GM21390 (cell line): Measurements from ENCODE around the gene ENO4.

Experiments used
- ATAC-seq: cut with Tn5 transposase; IDR thresholded peaks from one replicate; pipeline ENCODE4 v1.9.1; 2021; ENCODE audit not compliant: unreplicated experiment

The ENO4 gene

DNA sequence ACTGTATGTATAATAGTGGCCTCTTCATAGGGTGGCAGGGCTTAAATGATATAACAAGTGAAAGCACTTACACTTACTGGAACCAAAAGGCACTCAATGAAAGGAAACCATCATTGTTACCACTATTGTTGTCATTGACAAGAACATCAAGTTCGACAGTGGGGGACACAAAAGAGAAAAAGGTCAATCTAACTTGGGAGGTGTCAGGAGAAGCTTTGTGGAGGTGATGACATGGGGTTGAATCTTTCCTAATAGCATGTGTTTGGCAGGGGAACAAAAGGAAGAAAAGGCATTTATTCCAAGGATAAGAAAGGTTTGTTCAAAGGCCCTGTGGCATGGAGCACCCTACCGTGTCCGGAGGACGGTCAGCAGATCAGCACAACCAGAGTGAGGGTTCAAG lies 18.2 kb upstream of the ENO4 start:
- no peak for ATAC-seq

DNA sequence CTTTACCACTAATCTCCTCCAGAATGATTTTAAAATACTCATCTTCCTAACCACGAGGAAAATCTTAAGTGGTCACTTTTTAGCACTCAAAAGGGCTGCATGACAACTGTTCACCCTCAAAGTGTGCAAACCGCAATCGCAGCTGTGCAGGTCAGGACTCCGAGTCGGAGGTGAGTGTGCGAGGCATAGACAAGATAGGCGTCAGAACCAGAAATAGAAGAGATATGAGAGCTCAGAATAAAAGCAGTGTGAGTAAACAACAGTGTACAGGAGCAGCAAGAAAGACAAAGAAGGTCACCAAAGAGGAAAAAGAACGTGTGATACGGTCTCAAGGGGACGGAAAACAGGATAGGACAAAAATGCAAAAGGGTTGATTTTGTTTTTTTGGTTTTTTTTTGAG lies 17.5 kb upstream of the ENO4 start:
- no peak for ATAC-seq

DNA sequence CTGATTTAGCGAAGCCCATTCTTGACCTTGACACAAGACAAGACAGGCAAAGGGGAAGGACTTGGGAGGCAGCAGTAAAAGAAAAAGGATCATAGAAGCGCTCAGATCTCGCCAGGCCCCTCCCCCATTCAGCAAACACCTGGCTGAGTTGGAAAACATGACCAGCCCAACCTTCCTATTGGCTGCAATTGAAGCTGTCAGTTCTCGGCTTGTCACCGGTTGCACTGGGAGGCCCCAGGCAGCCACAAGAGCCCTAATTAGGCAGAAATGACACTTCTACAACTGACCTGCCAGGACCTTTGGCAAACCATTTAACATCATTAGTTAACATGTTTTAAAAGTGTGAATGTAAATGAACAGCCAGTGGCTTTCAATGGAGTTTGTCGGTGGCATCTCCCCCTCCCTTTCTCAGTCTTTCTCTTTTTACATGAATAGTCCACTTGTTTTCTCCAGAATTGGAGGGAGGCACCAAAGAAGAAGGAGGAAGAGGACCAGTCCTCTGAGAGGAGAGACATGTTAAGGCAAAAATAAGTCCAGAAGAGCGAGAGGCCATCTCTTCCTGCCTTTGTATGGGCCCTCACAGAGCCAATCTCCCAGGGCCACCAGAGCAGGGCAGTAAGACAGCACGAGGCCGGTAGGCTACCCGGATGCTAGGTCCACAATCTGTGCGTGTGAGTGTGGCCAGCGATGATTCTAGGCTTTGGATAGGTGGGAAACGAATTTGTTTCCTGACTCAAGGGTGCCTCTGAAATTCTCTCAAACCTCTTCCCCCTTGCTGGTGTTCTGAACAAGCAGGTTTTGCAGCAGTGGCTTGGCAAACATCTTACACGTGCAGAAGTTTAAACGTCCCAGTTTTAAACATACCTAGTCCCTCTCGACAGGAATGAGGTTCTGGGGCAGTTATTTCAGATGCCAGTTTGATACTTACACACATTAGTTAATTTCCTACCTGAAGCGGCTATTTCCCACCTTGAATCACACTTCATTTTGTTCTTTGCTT lies 15.0 kb upstream of the ENO4 start:
- ATAC-seq = no peak

DNA sequence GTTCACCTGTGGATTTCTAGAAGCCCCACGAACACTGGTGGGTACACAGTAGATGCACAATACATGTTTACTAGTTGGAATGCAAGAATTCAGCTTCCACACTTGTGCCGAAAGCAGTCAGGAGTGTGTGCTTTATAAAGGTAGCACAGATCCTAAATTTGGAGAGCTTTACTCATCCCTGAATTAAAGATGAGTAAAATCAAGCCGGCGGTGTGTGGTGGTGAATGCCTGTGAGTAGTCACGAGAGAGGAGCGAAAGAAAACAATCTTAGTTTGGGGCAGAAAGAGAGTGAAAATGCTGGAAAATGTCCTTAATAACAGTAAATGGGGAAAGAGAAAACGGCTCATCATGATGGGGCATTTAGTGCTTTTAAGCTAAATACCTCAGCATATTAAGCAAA lies 13.6 kb upstream of the ENO4 start:
- no peak for ATAC-seq

DNA sequence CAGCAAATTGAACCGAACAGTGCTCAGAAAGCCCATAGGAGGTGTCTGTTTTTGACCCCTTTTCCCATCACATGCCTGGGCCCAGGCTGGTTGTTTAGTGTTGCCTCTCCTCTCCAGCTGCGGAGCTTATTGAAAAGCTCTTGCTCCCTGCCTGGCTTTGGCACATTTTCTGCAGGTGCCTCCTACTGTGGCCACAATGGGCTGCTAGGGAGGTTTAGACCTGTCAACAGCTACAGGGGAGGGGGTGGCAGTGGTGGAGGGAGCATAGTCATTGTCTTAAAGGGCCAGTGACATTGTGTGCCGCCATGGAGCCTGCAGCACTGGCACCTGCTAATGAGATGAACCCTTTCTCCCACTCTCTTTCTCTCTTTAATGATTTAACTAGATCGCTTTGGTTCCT lies 13.2 kb upstream of the ENO4 start:
- no peak for ATAC-seq

DNA sequence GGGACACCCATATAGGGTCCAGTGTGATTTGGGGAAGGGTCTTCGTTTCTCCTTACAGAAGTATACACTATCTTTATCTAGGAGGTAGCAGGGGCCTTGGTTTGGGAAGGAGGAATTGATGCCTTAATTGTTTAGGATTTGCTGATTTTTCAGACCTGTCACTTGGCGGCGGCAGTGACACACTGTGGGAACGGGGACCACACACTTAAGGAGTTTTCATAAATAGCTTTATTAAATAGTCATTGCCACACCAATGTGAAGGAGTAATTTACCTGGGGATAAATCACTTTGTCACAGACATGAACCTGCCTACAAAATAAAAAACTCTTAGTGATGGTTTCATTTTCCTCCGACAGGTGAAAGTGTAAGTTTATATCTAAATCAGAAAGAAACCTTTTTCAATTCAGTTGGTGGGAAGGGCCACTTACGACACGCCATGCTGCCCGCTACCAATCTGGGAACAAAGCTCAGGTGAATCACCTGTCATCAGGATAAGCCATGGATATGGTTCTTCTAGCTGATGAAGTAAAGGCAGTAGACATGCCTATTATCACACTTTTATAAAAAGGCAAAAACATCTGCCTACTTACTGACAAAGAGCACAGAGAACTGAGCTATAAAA lies 12.3 kb upstream of the ENO4 start:
- ATAC-seq = no peak

DNA sequence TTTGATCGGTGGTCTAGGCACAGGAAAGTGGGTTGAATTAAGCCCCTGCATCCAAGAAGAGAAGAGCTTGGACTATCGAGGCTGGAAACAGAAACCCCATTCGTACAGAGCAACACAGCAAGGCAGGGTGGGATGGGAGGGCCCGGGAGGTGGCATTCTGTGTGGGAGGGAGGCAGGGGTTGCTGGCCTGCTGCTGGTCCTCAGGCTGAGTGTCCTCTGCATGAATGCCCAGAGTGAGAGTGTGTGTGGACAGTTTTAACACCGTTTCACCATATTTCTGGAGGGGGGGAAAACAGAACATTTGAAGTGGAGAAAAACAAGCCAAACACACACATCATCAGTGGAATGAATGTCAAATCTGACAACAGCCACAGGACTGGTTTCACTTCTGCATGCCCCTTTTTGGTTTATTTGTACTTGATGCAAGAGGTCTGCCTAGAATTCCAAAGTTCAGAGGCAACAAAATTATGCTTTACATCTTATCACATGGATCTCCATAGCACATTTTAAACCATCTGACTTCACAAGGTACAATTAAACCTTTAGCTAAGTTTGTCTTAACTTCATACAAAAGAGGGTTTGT lies 11.1 kb upstream of the ENO4 start:
- peak; percentile 84 for ATAC-seq

DNA sequence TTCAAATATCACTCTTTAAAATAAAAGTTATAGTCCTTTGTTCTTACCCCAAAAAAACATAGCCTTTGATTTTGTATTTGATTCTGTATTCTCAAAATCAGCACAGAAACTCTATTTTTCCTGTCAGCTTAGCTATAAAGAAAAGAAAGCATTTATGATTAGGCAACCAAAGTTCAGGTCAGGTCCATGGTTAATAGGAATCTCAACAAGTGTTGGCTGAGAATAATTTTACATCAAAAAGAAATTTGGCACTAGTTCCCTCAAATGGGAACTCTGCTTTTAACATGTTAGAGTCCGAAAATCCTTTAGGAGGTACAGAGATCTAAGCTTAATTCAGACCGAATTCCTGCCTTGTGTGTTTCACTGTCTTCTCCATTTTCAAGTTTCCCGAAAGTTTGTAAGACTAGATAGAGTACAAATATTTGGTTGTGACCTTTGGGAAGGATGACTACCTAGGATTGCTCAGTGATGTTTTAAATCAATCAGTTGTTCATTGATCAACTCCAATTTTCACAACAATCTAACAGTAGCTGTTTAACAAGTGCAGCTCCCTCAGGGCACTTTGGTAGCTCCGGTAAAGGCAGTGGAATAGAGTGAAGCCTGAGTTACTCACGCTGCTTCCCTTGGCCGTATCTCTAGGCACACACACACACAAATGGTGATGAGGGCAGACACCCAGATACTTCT lies 8.8 kb upstream of the ENO4 start:
- ATAC-seq = no peak

DNA sequence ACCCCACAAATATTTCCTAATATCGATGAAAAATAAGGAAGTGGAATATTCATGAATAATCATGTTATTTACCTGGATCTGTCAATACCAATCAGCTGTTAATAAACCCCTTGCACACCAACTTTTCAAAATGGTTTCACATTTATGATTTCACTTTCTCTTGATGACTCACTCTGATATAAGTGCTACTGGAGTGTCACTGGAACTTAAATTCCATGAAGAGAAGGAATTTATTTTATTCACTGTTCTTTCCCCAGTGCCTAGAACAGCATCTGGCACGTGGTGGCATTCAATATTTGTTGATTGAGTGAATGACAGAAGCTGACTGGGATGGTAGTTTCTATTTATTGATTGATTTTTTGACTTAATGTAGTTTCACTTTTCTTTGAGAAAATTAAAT lies 3.5 kb upstream of the ENO4 start:
- ATAC-seq = no peak

DNA sequence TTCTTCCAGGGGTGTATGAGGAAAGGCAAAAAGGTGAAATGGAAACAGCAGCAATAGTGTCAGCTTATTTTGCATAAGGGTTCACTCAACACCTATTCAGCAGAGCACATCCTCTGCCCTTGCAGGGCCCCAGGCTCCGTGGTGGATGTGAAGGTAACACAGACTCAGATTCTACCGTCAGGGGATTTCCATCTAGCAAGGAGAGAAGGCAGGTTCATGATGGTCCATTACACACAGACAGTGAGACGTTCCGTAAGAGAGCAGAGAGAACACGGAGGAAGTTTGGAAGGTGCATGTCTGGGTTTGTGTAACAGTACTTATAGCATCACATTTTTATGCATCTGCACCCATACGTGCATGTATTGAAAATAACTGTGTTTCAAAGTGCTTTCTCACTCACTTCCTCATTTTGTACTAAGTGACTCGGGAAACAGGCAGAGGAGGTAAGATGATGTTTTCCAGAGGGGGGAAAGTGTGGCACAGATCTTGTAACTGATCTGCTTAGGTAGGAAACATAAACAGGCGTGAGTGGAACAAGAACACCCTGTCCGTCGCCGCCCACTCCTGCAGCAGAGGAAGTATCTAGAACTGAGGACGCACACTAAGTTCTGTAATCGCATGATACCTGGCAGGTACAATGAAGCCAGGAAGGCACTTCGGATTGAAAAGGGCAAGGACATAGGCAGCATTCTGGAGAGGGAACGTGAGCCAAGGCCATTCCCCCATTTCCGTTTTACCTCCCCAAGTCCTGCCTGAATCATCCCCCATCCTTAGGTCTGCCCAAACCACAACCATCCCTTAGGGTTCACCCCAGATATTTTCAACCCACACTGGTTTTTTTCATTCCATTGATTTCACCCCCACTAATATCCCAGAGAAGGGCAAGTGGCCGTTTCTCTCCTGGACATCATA lies 1.0 kb upstream of the ENO4 start:
- ATAC-seq = peak; percentile 63

DNA sequence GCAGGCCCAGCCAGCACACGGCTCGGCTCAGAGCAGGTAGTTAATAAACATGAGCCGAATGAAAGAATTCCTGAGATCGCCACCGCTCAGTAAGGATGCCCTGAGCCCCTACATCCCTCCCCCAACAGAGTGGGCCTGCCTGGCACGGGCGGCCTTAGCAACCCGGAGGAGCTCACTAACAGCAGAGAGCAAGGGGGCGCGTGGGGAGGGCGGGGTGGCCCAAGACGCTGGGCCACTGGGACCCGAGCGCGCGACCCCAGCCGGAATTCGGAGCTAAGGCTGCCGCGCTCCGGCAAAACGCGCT lies 403 bp upstream of the ENO4 start:
- no peak for ATAC-seq

DNA sequence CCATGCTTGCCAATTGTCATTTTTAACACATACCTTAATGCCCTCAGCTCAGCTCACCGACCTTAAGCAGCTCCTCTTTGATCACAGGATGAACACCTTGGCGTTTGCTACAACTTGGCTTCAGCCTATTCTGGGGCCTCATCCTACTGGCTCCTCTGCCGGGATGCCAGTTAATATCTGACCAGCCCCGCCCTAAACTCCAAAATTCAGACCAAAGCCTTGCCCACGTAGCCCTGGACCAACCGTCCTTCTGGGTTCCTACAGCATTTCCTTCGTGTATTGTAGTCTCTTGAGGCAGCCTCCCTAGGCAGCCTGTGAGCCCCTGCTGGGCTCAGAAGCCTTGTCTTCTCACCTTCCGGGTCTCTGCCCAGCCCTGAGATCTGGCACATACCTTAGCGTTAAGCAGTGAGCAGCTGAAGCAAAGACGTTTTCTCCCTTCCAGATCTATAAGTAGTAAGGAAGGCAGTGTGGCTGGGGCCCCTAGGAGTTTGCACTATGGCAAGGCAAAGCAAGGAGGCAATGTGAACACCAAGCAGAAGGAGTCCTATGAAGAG lies 836 bp downstream of the ENO4 start:
- no peak for ATAC-seq

DNA sequence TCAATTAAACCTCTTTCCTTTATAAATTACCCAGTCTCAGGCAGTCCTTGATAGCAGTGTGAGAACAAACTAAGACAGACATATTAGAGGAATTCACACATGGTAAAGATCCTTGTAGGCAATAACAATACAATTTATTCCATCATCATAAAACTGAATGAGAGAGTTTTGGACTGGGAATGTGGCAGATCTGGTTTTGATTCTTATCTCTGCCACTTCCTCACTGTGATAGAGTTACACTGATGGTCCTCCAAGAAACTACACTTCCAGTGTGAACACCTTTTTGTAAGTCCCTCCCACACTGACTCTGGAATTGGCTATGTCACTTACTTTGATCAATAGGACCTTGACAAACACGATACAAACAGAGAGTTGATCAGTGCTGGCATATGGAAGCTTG lies 2.9 kb downstream of the ENO4 start:
- ATAC-seq = no peak

DNA sequence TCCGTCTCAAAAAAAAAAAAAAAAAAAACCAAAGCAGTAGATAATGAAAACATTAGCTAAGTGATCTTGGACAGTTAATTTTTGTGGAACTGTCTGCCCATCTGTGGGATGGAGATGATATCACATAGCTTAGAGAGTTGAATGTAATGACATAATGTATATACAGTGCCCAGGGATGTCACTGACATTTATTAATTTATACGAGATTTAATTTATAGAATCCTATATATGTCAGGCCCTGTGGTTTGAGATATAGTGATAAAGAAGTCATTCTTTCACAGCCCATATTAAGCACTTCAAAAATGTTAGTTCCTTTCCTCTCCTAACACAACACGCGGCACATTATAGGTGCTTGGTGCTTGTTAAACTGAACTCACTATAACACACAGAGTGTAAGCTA lies 4.0 kb downstream of the ENO4 start:
- no peak for ATAC-seq

DNA sequence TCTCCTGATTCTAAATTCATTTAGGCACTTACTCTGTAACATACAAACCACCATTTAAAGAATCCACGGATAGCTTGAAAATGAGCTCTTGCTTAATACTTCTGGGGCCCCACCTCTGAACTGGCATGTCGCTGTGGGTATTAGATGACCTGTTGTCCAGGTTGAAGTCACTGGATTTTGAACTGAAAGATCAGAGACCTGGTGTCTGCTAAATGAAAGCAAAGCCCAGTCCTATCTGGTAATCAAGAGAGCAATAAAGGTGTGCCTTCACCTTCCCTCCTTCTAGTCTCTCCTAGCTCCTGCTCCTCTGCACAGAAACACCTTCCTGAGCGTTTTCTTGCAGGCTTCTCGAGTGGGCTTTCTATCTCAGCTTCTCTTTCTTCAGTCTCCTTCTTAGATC lies 4.4 kb downstream of the ENO4 start:
- ATAC-seq = no peak

DNA sequence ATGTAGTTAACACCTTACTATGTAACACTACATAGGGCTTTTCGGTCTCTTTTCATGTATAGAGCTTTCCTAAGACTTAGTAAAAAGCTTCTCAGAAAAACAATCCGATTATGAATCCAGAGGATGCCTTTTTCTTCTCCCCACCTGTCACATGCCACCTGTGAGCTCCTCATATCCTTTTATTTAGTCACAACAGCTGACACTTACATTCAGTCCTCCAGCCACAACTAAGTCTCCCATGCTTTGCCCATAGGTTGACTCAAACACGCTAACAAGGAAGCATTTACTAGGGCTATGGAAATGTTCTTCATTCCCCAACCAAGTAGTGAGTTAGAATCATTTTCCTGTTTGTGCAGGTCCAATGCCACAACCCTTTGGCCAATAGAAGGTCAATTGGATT lies 7.9 kb downstream of the ENO4 start:
- ATAC-seq = no peak

DNA sequence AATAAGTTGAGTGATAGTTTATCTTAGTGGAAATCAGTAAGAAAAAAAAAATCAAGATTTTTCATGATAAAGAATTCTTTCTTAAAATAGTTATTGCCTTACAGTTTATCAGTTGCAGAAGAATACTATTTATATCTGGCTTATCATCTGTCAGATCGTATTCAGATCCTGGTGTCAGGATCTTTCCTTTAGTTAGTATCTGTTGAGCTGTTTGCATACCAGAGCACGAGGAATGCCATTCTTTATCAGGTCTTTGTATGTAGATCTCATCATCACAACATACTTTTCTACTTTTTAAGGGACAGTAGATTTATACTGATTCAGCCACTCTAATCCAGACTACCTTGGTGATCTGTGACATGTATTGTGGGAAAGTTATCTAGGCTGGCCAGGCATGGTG lies 12.5 kb downstream of the ENO4 start:
- ATAC-seq = no peak

DNA sequence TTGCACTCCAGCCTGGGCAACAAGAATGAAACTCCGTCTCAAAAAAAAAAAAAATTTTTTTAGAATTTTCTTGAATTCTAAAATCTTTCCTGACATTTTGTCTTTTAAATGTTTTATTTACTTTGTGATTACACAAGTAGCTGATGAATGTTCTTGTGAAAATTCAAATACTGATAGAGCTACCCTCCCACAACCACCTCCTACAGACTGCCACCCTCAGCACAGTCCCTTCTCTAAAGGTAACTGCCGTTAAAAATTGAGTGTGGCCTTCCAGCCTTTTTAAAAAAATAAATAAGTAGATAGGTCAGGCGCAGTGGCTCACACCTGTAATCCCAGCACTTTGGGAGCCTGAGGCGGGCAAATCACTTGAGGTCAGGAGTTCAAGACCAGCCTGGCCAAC lies 15.1 kb downstream of the ENO4 start:
- ATAC-seq = no peak

DNA sequence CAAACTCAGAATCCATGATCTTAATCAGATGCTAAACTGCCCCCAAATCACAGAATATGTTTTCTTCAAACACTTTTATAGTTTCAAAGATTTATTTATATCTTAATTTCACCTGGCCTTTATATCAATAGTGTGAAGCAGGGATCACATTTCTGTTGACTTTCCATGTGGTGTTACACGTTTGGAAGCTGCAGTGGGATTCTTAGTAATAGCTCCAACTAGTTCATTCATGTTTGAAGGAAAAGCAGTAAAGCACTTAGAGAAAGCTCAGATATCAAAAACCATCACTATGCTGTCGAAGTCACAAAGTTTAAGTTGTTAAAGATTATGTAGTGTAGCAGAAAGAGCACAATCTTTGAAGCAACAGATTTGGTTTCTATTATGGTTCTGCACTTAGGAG lies 16.8 kb downstream of the ENO4 start:
- ATAC-seq = no peak

DNA sequence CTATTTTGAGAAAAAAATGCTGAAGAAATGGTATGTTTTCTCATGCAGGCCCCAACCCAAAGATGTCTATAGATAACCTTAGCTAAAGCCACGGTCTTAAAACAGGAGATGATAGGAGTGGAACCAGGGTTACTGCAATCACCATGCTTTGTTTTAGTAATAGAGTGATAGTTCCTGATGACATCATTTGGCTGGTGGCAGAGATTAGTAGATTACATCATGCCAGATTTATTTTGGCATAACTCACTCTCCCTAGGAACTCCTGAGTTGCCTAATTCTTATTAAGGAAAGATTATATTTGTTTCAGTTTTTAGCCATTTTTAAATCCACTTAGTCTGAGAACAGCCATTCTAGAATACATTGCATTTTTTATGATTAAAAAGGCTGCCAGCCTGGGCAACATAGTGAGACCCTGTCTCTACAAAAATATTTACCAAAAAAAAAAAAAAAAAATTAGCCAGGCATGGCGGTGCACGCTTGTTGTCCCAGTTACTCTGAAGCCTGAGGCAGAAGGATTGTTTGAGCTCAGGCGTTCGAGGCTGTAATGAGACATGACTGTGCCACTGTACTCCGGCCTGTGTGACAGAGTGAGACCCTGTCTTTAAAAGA lies 17.8 kb downstream of the ENO4 start:
- no peak for ATAC-seq
